ENCODE results near the gene LDB3. TPM values are rescaled to one million over a fixed set of nuclear protein-coding genes. Genes with fewer than 3 reads are reported as not detected.

Gene LDB3
- total and polyA plus RNA-seq, 9 of the 15 experiments (the other 6 are each of a cell fraction or from before 2014, with no cell fraction given) = 0.03 TPM; not detected in 8

GRCh38 chr10:86755740-86756510 is 87.6 kb downstream of the LDB3 start (continued):
- TF ChIP-seq ELK3 (CRISPR knock-in tag; IDR thresholded peaks at IDR 0.05) = no peak
- TF ChIP-seq FOXK1 (CRISPR knock-in tag; IDR thresholded peaks at IDR 0.05; ENCODE audit: borderline replicate concordance) = 0 out of 2 replicates have a peak, but pooled peaks have one; percentile 40
- TF ChIP-seq PPARD (CRISPR knock-in tag; IDR thresholded peaks at IDR 0.05) = no peak
- TF ChIP-seq ZBTB34 (CRISPR knock-in tag; IDR thresholded peaks at IDR 0.05) = no peak
- no peak for TF ChIP-seq HMG20B (CRISPR knock-in tag; IDR thresholded peaks at IDR 0.05)
- peak; percentile 18 for TF ChIP-seq FOSL1 (tag; conservative IDR thresholded peaks at IDR 0.05)
- no peak for TF ChIP-seq ZNF766 (CRISPR knock-in tag; conservative IDR thresholded peaks at IDR 0.05)
- no peak for TF ChIP-seq ZNF282 (CRISPR knock-in tag; IDR thresholded peaks at IDR 0.05)
- no peak for TF ChIP-seq FOXA1 (IDR thresholded peaks at IDR 0.05; ENCODE audit: borderline replicate concordance)
- TF ChIP-seq REST (IDR thresholded peaks at IDR 0.05; ENCODE audit: borderline replicate concordance) = 0 out of 2 replicates have a peak, but pooled peaks have one; percentile 12
- TF ChIP-seq REST (CRISPR knock-in tag; IDR thresholded peaks at IDR 0.05; ENCODE audit: low read depth) = peak; percentile 45; the same call in 1 of the 2 replicates
- no peak for TF ChIP-seq IRF2 (CRISPR knock-in tag; IDR thresholded peaks at IDR 0.05)
- no peak for TF ChIP-seq KLF6 (CRISPR knock-in tag; IDR thresholded peaks at IDR 0.05; ENCODE audit: borderline replicate concordance)
- TF ChIP-seq DIDO1 (tag; IDR thresholded peaks at IDR 0.05; ENCODE audit: low read depth) = no peak
- no peak for TF ChIP-seq ELF1 (tag; IDR thresholded peaks at IDR 0.05)
- no peak for TF ChIP-seq ZBTB12 (CRISPR knock-in tag; IDR thresholded peaks at IDR 0.05)
